SK-N-SH treated with all-trans-retinoic acid at 6 μM for 48 hours (cell line): Measurements from ENCODE around the gene TOM1L2.

Experiments used
- CSDC2 ChIP-seq: fragments of 250-450 bp; sonication (Bioruptor Pico); IDR thresholded peaks from 2 replicates; pipeline ENCODE4 v1.5.0; 2020; ENCODE audit warnings: mild to moderate bottlenecking, moderate library complexity
- ISL1 ChIP-seq: fragments of 250-450 bp; sonication (Bioruptor Pico); IDR thresholded peaks from 2 replicates; pipeline ENCODE4 v2.1.2; 2022; ENCODE audit warnings: mild to moderate bottlenecking, moderate library complexity
- TF ChIP-seq, protein P1 (sequence below): fragments of 250-450 bp; sonication (Bioruptor Pico); IDR thresholded peaks from 2 replicates; pipeline ENCODE4 v1.5.1; 2020; ENCODE audit warnings: low read depth, mild to moderate bottlenecking, moderate library complexity
- TF ChIP-seq, protein P2 (sequence below): fragments of 250-450 bp; sonication (Bioruptor Pico); IDR thresholded peaks from 2 replicates; pipeline ENCODE4 v1.8.0; 2020; ENCODE audit warnings: mild to moderate bottlenecking, moderate library complexity, borderline replicate concordance

DNA sequence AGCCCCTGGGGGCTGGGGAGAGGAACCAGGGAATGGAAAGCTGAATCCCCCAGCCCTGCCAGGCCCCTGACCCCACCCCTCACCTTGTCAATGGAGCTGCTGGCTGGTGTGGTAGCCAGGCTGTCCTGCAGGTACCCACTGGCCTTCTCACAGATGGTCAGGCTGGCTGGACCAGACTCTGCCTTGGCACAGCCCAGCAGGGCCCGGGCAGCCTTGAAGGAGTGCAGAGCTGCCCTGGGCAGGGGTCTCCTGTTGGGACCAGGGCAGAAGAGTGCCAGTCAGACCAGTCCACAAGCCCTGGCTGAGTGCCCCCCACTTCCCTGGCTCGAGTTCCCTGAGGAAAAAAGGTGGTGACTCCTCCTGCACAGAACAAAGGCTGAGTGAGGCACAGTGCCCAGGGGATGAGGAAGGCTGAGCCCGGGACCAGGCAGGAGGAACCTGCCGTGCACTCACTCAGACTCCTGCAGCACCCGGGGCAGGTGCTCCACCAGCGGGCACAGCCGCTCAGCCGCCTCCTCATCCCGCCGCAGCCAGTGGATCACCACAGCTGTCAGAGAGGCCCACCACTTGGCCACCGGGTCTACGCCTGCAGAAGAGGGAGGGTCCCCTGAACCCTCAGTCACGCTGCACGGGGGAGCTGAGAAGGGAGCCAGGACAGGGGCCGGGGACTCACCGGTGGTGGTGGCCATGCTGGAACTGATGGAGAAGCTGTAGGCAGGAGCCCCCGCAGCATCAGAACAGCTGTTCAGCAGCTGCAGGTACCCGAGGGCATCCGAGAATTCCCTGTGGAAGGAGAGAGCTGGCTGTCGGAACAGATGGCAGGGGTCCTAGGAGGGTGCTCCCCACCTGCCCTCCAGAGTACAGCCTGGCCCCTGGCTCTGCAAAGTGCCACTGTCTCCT, 157.8 kb downstream of the TOM1L2 start:
- TF ChIP-seq CSDC2 (CRISPR knock-in tag) = no peak
- TF ChIP-seq, protein P1, sequence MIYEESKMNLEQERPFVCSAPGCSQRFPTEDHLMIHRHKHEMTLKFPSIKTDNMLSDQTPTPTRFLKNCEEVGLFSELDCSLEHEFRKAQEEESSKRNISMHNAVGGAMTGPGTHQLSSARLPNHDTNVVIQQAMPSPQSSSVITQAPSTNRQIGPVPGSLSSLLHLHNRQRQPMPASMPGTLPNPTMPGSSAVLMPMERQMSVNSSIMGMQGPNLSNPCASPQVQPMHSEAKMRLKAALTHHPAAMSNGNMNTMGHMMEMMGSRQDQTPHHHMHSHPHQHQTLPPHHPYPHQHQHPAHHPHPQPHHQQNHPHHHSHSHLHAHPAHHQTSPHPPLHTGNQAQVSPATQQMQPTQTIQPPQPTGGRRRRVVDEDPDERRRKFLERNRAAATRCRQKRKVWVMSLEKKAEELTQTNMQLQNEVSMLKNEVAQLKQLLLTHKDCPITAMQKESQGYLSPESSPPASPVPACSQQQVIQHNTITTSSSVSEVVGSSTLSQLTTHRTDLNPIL (CRISPR knock-in tag) = no peak
- TF ChIP-seq, protein P2, sequence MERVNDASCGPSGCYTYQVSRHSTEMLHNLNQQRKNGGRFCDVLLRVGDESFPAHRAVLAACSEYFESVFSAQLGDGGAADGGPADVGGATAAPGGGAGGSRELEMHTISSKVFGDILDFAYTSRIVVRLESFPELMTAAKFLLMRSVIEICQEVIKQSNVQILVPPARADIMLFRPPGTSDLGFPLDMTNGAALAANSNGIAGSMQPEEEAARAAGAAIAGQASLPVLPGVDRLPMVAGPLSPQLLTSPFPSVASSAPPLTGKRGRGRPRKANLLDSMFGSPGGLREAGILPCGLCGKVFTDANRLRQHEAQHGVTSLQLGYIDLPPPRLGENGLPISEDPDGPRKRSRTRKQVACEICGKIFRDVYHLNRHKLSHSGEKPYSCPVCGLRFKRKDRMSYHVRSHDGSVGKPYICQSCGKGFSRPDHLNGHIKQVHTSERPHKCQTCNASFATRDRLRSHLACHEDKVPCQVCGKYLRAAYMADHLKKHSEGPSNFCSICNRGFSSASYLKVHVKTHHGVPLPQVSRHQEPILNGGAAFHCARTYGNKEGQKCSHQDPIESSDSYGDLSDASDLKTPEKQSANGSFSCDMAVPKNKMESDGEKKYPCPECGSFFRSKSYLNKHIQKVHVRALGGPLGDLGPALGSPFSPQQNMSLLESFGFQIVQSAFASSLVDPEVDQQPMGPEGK (CRISPR knock-in tag) = no peak
- TF ChIP-seq ISL1 (CRISPR knock-in tag) = no peak
